K562 (cell line): ENCODE results near the gene TAF5L.

Experiments
- FOXK1 ChIP-seq: sonication (generic); formaldehyde crosslinking; IDR thresholded peaks from 2 replicates; pipeline ENCODE4 v1.8.0; 2022; ENCODE audit warnings: missing genetic modification reagents, mild to moderate bottlenecking, borderline replicate concordance
- HNRNPLL ChIP-seq: fragments of 200-400 bp; formaldehyde crosslinking; IDR thresholded peaks from 2 replicates; pipeline ENCODE4 v1.6.1; 2017; ENCODE audit warnings: low read length, low read depth, mild to moderate bottlenecking; ENCODE audit not compliant: poor library complexity, severe bottlenecking
- SLC30A9 ChIP-seq: fragments of 250-450 bp; sonication (Bioruptor Pico); IDR thresholded peaks from 2 replicates; pipeline ENCODE4 v1.8.0; 2022; ENCODE audit warnings: mild to moderate bottlenecking, moderate library complexity
- TF ChIP-seq, protein P1 (sequence below), 3 experiments: IDR thresholded peaks in 2 of 3; conservative IDR thresholded peaks in 1 of 3; 2 replicates each; pipeline ENCODE4 v1.5.1; 2011 to 2012; ENCODE audit warnings: low read length in 3 of 3, mild to moderate bottlenecking in 3 of 3, control low read depth in 2 of 3, improper control_type of control experiment in 1 of 3, inconsistent platforms in 1 of 3, low read depth in 1 of 3, mixed read lengths in 1 of 3, moderate library complexity in 1 of 3; ENCODE audit not compliant: insufficient read depth in 2 of 3
- TF ChIP-seq, protein P2 (sequence below): sonication (generic); formaldehyde crosslinking; IDR thresholded peaks from 2 replicates; pipeline ENCODE4 v1.8.1; 2023; ENCODE audit warnings: mild to moderate bottlenecking, missing genetic modification reagents

- TF ChIP-seq, protein P1, sequence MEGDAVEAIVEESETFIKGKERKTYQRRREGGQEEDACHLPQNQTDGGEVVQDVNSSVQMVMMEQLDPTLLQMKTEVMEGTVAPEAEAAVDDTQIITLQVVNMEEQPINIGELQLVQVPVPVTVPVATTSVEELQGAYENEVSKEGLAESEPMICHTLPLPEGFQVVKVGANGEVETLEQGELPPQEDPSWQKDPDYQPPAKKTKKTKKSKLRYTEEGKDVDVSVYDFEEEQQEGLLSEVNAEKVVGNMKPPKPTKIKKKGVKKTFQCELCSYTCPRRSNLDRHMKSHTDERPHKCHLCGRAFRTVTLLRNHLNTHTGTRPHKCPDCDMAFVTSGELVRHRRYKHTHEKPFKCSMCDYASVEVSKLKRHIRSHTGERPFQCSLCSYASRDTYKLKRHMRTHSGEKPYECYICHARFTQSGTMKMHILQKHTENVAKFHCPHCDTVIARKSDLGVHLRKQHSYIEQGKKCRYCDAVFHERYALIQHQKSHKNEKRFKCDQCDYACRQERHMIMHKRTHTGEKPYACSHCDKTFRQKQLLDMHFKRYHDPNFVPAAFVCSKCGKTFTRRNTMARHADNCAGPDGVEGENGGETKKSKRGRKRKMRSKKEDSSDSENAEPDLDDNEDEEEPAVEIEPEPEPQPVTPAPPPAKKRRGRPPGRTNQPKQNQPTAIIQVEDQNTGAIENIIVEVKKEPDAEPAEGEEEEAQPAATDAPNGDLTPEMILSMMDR (IDR thresholded peaks at IDR 0.05 in 2 of 3, conservative IDR thresholded peaks at IDR 0.05 in 1 of 3; ENCODE audit: insufficient read depth in 2 of 3, low read depth in 1 of 3, low read length in 3 of 3), result no peak
- TF ChIP-seq SLC30A9 (CRISPR knock-in tag), result no peak
- TF ChIP-seq, protein P2, sequence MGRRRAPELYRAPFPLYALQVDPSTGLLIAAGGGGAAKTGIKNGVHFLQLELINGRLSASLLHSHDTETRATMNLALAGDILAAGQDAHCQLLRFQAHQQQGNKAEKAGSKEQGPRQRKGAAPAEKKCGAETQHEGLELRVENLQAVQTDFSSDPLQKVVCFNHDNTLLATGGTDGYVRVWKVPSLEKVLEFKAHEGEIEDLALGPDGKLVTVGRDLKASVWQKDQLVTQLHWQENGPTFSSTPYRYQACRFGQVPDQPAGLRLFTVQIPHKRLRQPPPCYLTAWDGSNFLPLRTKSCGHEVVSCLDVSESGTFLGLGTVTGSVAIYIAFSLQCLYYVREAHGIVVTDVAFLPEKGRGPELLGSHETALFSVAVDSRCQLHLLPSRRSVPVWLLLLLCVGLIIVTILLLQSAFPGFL, result no peak
- TF ChIP-seq HNRNPLL, result no peak
- TF ChIP-seq FOXK1, result no peak
Observed at GRCh38 chr1:229590119-229590518, 35.8 kb downstream of the TAF5L start.
